HG03460 (cell line): Measurements from ENCODE around the gene CELSR2.
A peak's percentile ranks its signal among the peaks of the same experiment; 100 is the strongest.

Experiments used
- ATAC-seq: cut with Tn5 transposase; IDR thresholded peaks from one replicate; pipeline ENCODE4 v1.9.1; 2021; ENCODE audit not compliant: unreplicated experiment

Gene CELSR2

GRCh38 chr1:109263597-109264378, 14.4 kb downstream of the CELSR2 start:
- ATAC-seq: peak; percentile 78

- no peak for ATAC-seq
Observed at GRCh38 chr1:109264379-109264755, 15.0 kb downstream of the CELSR2 start.

GRCh38 chr1:109265016-109265415, 15.7 kb downstream of the CELSR2 start:
- ATAC-seq: no peak

- no peak for ATAC-seq
Observed at GRCh38 chr1:109265741-109266330, 16.5 kb downstream of the CELSR2 start.

GRCh38 chr1:109266965-109267364, 17.6 kb downstream of the CELSR2 start:
- ATAC-seq: no peak

- ATAC-seq: no peak
Observed at GRCh38 chr1:109267743-109268300, 18.5 kb downstream of the CELSR2 start.

- no peak for ATAC-seq
Observed at GRCh38 chr1:109268431-109269211, 19.3 kb downstream of the CELSR2 start.

- ATAC-seq: no peak
Observed at GRCh38 chr1:109269212-109269980, 20.1 kb downstream of the CELSR2 start.

GRCh38 chr1:109269981-109270622, 20.8 kb downstream of the CELSR2 start:
- no peak for ATAC-seq

GRCh38 chr1:109270623-109271317, 21.4 kb downstream of the CELSR2 start:
- ATAC-seq: no peak

GRCh38 chr1:109271458-109271857, 22.1 kb downstream of the CELSR2 start:
- no peak for ATAC-seq

GRCh38 chr1:109272021-109272799, 22.9 kb downstream of the CELSR2 start:
- ATAC-seq: no peak

- ATAC-seq: no peak
Observed at GRCh38 chr1:109272831-109273547, 23.6 kb downstream of the CELSR2 start.

GRCh38 chr1:109273570-109274288, 24.4 kb downstream of the CELSR2 start:
- no peak for ATAC-seq

- no peak for ATAC-seq
Observed at GRCh38 chr1:109274533-109275476, 25.5 kb downstream of the CELSR2 start.

- no peak for ATAC-seq
Observed at GRCh38 chr1:109275706-109276345, 26.5 kb downstream of the CELSR2 start.
